Suprapubic skin (tissue), 4 donors: Measurements from ENCODE around the gene PSME1. TPM values are rescaled to one million over a fixed set of nuclear protein-coding genes. Genes with fewer than 3 reads are reported as not detected.

Experiments
- DNase-seq, 2 donors: peaks; one replicate each; pipeline ENCODE4 v3.0.0-alpha.2; 2019; ENCODE audit warnings: low spot score in 2 of 2
- H3K27ac ChIP-seq: fragments of 200-600 bp; sonication (generic); one replicate; pipeline ENCODE4 v1.5.1; 2019
- H3K27me3 ChIP-seq: fragments of 200-600 bp; sonication (generic); one replicate; pipeline ENCODE4 v1.5.1; 2019
- H3K36me3 ChIP-seq: fragments of 200-600 bp; sonication (generic); one replicate; pipeline ENCODE4 v1.5.1; 2019
- H3K4me1 ChIP-seq: fragments of 200-600 bp; sonication (generic); one replicate; pipeline ENCODE4 v1.5.1; 2019
- H3K4me3 ChIP-seq: fragments of 200-600 bp; sonication (generic); one replicate; pipeline ENCODE4 v1.5.1; 2019; ENCODE audit warnings: mild to moderate bottlenecking
- H3K9me3 ChIP-seq: fragments of 200-600 bp; sonication (generic); one replicate; pipeline ENCODE4 v1.5.1; 2019
- CTCF ChIP-seq, 2 donors: fragments of 200-600 bp in 1 of 2; fragments of 450-650 bp in 1 of 2; sonication (generic) in 1 of 2; IDR thresholded peaks; one replicate each; pipeline ENCODE4 v1.5.1; 2016 to 2019; ENCODE audit warnings: antibody characterized with exemption in 2 of 2, mild to moderate bottlenecking in 1 of 2, moderate library complexity in 1 of 2
- EP300 ChIP-seq: sonication (generic); formaldehyde crosslinking; IDR thresholded peaks from one replicate; pipeline ENCODE4 v1.6.1; 2017; ENCODE audit warnings: antibody characterized with exemption
- POLR2A ChIP-seq, 2 donors: fragments of 450-650 bp; IDR thresholded peaks; one replicate each; pipeline ENCODE4 v1.6.1; 2017; ENCODE audit warnings: antibody characterized with exemption in 2 of 2, mild to moderate bottlenecking in 2 of 2, moderate library complexity in 2 of 2
- POLR2AphosphoS5 ChIP-seq, 3 donors: sonication (generic); formaldehyde crosslinking; IDR thresholded peaks; one replicate each; pipeline ENCODE4 v1.6.1; 2017; ENCODE audit warnings: antibody characterized with exemption in 3 of 3
- WGBS: methylation state at CpG from one replicate; pipeline ENCODE4 v1.1.5; 2018; 5-methylcytosine and 5-hydroxymethylcytosine counted together
- total RNA-seq, 4 donors: library from RNA; depleted of rRNA; stranded (reverse); fragments of >200 nt; gene quantifications; one replicate each; pipeline ENCODE4 v1.1.0, GENCODE V29; 2016

PSME1 gene
- total RNA-seq, 4 donors from 2014 or later: 72.3 to 113 (median 91.1) TPM

- peaks cover 47% of the 10 kb centered on the region for H3K4me1 ChIP-seq
Measured at GRCh38 chr14:24162093-24162492, 26.1 kb downstream of the PSME1 start.

GRCh38 chr14:24164518-24164991, 28.6 kb downstream of the PSME1 start:
- Histone ChIP-seq H3K9me3 (no peaks in the 10 kb centered on the region), H3K4me3 (no peak overlapping the region), H3K27ac (no peak overlapping the region), H3K4me1 (peaks cover 47% of the 10 kb centered on the region), H3K36me3 (peaks cover 69% of the 10 kb centered on the region), H3K27me3 (no peaks in the 10 kb centered on the region)
- WGBS: 45% methylated on average over 9 of the region's 14 CpGs
- DNase-seq: peak in 1 of 2 donors; percentile 56
- TF ChIP-seq CTCF (IDR thresholded peaks at IDR 0.05): no peak
- no peak for TF ChIP-seq POLR2AphosphoS5 (IDR thresholded peaks at IDR 0.05)
- no peak for TF ChIP-seq POLR2A (IDR thresholded peaks at IDR 0.05)
- no peak for TF ChIP-seq EP300

More at GRCh38 chr14:24162093-24162492, 26.1 kb downstream of the PSME1 start:
- TF ChIP-seq CTCF (IDR thresholded peaks at IDR 0.05) (no peak), EP300 (no peak), POLR2AphosphoS5 (IDR thresholded peaks at IDR 0.05) (no peak), POLR2A (IDR thresholded peaks at IDR 0.05) (no peak)
- Histone ChIP-seq H3K36me3 (peaks cover 67% of the 10 kb centered on the region), H3K27ac (peak overlapping the region; percentile 83), H3K9me3 (no peaks in the 10 kb centered on the region), H3K27me3 (no peaks in the 10 kb centered on the region), H3K4me3 (peak overlapping the region; percentile 64)
- 26% methylated on average over 8 of the region's 8 CpGs for WGBS
- DNase-seq: peak in 1 of 2 donors; percentile 50

GRCh38 chr14:24165785-24166184, 29.8 kb downstream of the PSME1 start:
- Histone ChIP-seq H3K4me1 (peaks cover 40% of the 10 kb centered on the region), H3K27ac (no peak overlapping the region), H3K9me3 (no peaks in the 10 kb centered on the region), H3K27me3 (no peaks in the 10 kb centered on the region), H3K36me3 (peaks cover 61% of the 10 kb centered on the region), H3K4me3 (no peak overlapping the region)
- TF ChIP-seq POLR2A (IDR thresholded peaks at IDR 0.05) (no peak), CTCF (IDR thresholded peaks at IDR 0.05) (no peak), POLR2AphosphoS5 (IDR thresholded peaks at IDR 0.05) (no peak), EP300 (no peak)
- peak in 1 of 2 donors; percentile 35 for DNase-seq
- 94% methylated on average over 5 of the region's 5 CpGs for WGBS

DNA sequence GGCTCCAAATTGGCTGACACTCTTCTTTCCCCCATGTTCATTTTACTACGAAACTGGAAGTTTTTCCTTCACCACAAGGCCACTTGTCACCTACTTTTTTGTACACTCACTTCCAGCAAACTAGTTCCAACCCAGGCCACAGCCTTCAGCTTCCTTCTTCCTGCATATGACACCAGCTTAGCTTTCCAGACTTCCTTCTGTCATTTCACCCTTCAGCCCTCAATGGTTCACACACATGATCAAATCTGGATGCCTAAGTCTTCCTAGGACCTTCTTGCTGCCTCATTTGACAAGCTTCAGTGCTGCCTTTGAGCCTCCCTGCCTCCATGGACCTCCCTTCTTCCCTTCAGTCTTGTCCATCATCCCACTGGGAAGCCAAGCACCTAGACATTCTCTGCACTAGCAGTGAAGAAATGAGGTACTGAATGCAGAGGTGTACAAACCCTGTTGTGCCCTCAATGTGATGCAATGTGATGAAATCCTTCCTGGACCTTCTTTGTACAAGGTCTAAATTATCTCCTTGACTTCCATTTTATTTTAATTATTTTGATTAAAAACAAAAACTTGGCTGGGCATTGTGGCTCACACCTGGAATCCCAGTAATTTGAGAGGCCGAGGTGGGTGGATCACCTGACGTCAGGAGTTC, 31.6 kb downstream of the PSME1 start:
- Histone ChIP-seq H3K4me1 (peaks cover 35% of the 10 kb centered on the region), H3K9me3 (no peaks in the 10 kb centered on the region), H3K4me3 (no peak overlapping the region), H3K27me3 (no peaks in the 10 kb centered on the region), H3K27ac (no peak overlapping the region), H3K36me3 (peaks cover 61% of the 10 kb centered on the region)
- no peak for TF ChIP-seq POLR2A (IDR thresholded peaks at IDR 0.05)
- TF ChIP-seq POLR2AphosphoS5 (IDR thresholded peaks at IDR 0.05): no peak
- TF ChIP-seq CTCF (IDR thresholded peaks at IDR 0.05): no peak
- TF ChIP-seq EP300: no peak
- DNase-seq: no peak
- WGBS: 89% methylated on average over 3 of the region's 3 CpGs

- WGBS: 45% methylated on average over 33 of the region's 63 CpGs
- Histone ChIP-seq H3K36me3 (peaks cover 27% of the 10 kb centered on the region), H3K9me3 (no peaks in the 10 kb centered on the region), H3K4me3 (peak within 1 kb of the TSS; percentile 31), H3K27ac (peak within 1 kb of the TSS; percentile 29), H3K27me3 (no peaks in the 10 kb centered on the region), H3K4me1 (peaks cover 10% of the 10 kb centered on the region)
- no peak for TF ChIP-seq POLR2AphosphoS5 (IDR thresholded peaks at IDR 0.05)
- TF ChIP-seq POLR2A (IDR thresholded peaks at IDR 0.05): no peak
- no peak for TF ChIP-seq CTCF (IDR thresholded peaks at IDR 0.05)
- no peak for TF ChIP-seq EP300
- peak in 1 of 2 donors; percentile 74 for DNase-seq
Measured at GRCh38 chr14:24171422-24172260, 35.6 kb downstream of the PSME1 start, which contains the start of gene REC8. Gene REC8 (plus strand): TSS chr14:24172080. CDS start chr14:24172553, 473 bp downstream.
